Ramos (cell line): ENCODE measurements around the gene DOK7.
"Not testable (repeated sequence)": the region's sequence is repeated elsewhere in the genome, so short reads cannot be mapped to it uniquely, and the experiment has no call there.

Experiments used
- in situ Hi-C: fragments of 300-500 bp; cut with MboI; formaldehyde crosslinking; loops from one replicate; pipeline ENCODE4 v1.14.3; 2022; ENCODE audit warnings: low sequenced_read_pairs; ENCODE audit not compliant: unreplicated experiment

The DOK7 gene

DNA sequence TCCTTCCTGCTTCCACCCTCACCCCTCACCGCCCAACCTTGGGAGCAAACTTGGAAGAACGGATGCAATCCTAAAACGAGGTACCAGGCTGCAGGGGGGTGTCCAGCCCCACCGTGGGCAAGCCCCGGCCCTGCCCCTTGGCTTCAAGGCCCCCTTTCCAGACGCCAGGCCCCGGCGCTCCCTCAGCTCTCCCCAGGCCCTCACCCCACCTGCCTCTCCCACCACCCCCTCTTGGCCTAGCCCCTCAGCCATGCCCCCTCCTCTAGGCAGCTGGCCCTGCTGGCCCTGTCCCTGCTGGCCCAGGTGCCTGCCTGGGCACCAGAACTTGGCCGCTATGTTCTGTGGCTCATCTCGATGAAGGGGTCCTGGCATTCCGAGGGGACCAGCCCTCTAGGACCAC lies 35.3 kb downstream of the DOK7 start:
- in situ Hi-C loops: no loop called here

- in situ Hi-C loops: no loop called here
Observed at GRCh38 chr4:3498901-3499510, 35.9 kb downstream of the DOK7 start.

DNA sequence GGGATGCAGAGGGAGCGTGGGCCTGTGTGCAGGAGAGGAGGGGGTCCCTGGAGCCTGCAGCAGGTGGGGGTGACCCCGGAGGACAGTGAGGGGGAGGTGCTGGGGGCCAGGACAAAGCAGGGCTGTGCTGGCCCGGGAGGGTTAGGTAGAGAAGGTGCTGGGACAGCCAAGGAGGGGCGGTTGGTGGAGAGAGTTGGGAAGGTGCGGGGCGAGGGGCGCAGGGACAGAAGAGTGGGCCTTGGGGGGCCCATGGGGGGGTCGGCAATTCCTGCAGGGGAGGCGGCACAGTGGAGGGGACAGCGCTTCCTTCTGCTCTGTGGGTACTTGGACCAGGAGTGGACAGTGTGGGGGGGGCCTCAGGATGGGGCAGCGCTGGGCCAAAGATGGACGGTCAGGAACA lies 36.6 kb downstream of the DOK7 start:
- in situ Hi-C loops: no loop called here

GRCh38 chr4:3500111-3500510 lies 37.0 kb downstream of the DOK7 start:
- in situ Hi-C loops: no loop called here

DNA sequence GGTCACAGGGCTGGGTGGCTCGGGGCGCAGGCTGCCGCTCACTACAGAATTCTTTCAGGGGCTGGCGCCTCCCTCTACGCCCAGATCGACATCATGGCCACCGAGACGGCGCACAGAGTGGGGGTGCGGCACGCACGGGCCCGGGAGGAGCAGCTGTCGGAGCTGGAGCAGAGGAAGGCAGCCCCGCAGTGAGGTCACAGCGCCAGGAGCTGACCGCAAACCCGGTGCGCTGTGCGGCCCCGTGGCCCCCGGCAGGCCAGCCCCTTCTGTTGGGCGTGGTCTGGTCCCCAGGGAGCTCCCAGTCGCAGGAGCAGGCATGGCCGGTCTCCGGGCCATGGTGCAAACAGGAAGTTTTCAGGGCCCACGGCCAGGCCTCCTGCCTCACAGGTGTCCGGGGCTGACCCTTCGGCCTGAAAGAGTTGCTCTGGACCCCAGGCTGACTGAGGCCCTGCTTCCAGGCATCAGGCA lies 37.6 kb downstream of the DOK7 start:
- in situ Hi-C loops: no loop called here

DNA sequence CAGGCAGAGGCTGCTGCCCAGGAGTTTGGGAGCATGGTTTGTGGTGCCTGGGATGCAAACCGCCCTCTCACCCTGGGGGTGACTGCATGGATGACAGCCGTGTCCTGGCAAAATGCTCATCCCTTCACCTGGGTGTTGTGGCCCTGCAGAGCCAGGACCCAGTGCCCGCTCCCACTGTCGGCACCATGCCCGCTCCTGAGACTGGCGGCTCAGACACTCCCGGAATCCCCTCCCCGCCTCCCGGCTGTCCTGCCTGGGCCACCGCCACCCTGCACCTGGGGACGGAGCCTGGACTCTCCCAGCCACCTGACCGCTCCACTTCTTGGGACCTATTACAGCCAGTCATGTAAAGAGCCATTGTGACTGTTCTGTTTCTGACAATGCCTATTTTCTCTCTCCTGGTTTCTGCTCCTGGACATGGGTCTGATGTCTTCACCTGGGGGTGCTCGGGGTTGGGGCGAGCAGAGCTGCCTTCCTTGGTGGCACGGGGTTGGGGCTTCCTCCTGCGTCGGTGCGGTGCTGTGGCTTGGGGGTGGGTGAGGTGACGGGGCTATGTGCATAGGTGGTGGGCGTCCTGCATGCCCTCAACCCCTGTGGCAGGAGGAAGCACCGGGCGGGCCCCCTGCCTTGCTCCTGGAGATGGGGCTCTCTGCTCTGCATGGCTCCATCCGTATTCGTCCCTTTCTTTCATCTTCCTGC lies 38.2 kb downstream of the DOK7 start:
- in situ Hi-C loops: no loop called here

GRCh38 chr4:3501825-3502425 lies 38.8 kb downstream of the DOK7 start:
- in situ Hi-C loops: no loop called here

DNA sequence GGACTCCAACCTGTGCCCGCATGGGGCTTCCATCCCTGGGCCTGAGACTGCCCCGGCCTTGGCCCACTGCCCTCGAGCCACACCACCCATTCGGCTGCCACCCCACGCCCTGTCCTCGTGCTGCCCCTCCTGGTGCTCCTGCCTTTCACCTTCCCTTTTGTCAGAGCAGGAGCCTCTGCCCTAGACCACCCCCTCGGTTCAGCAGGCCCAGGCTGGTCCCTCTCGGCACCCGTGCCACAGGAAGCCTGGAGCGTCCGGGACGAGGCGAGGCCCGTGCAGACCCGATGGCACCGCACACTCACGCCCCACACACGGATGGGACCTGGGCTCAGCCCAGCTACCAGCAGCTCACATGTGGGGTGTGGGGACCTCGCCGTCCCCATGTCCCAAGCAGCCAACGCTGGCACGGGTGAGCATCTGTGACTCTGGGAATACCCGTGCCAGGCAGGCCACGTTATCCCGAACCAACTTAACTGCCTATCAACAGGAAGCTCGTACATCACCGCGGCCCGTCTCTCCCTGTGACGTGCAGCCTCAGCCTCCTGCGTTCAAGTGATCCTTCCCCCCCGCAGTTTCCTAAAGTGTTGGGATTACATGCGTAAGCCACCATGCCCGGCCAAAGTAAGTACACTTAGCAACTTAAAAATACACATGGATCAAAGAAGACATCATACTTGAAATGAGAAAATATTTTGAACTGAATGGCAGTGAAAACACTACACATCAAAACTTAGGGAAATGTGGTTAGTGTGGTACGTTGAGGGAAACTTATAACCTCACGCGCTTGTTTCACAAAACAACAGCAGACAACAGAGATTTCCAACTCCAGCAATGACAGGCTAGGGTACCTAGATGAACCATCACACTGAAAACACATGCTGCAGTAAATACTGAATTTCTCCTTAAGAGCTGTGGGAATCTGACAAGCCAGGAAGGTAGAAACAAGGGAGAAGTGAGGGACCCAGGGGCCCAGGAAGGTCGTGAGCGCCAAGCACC lies 40.1 kb downstream of the DOK7 start:
- in situ Hi-C loops: no loop called here

DNA sequence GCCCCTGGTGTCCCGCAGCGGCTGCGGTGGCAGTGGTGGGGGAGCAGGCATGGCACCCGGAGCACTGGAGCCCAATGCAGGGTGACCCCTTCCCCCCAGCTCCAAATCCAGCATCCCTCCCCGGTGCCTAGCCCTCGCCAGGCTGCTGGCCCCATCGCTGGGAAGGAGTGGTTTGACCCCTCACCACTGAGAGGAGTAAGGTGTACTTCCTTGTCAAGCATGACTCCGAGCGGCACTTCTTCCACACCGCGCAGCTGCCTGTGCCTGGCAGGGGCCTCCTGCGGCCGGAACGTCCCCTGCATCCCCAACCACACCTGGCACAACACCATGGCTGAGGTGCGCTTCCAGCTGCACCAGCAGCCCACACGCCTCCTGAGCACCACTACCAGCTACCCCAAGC lies 42.1 kb downstream of the DOK7 start:
- in situ Hi-C loops: no loop called here

GRCh38 chr4:3508542-3508941 lies 45.4 kb downstream of the DOK7 start:
- in situ Hi-C loops: no loop called here

DNA sequence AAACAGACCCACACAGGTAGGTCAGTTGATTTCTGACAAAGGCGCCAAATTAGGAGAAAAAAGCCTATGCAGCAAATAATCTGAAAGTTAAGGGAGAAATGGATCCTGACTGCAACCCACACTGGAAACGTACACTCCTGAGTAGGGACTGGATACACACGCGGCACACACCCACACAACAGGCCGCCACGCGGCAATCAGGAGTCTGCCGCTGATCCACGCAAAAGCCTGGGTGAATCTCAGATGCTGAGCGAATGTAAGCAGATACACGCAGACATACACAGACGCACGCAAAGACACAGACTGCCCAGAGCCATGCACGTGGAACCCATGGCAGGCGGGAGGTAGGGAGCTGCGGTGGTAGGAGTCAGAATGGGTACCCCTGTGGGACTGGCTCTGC lies 47.4 kb downstream of the DOK7 start:
- in situ Hi-C loops: no loop called here

GRCh38 chr4:3511187-3511586 lies 48.1 kb downstream of the DOK7 start:
- in situ Hi-C loops: no loop called here

GRCh38 chr4:3511601-3512000 lies 48.5 kb downstream of the DOK7 start:
- in situ Hi-C loops: not testable (repeated sequence)

- in situ Hi-C loops: no loop called here
Observed at GRCh38 chr4:3512279-3512678, 49.2 kb downstream of the DOK7 start.

DNA sequence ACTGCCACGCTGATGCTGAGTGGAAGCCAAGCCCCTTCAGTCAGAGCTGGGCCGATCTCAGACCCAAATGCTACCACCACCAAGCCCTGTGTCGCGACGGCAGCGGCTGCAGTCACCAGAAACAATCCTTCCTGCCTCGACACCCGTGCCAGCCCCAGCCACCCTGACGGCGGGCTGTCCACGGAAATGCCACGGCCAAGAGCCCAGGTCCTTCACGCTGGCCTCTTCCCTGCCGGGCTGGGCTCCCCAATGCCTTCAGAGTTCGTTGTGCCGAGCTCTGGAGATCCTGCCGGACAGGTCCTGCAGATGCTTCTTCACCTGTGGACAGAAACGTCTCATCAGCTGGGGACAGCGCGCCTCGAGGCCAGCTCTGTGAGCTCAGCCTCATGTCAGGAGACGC lies 49.6 kb downstream of the DOK7 start:
- in situ Hi-C loops: no loop called here

DNA sequence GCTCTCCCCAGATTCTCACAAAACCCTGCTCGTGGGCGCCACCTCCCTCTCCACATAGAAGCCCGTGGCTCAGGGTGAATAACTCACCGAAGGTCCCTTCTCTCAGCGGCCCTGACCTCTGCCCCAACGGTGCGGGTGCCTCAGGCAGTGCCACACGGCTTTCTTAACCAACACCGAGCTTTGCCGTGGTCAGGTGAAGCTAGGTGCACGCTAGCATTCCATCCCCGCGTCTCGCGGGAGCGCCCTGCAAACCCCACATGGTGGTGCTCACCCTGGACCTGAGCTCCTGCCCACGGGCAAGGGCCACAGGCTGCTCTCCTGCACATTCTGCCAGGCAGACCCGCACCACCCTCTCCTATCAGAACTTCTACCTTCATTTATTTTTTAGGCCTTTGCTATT lies 50.7 kb downstream of the DOK7 start:
- in situ Hi-C loops: no loop called here

DNA sequence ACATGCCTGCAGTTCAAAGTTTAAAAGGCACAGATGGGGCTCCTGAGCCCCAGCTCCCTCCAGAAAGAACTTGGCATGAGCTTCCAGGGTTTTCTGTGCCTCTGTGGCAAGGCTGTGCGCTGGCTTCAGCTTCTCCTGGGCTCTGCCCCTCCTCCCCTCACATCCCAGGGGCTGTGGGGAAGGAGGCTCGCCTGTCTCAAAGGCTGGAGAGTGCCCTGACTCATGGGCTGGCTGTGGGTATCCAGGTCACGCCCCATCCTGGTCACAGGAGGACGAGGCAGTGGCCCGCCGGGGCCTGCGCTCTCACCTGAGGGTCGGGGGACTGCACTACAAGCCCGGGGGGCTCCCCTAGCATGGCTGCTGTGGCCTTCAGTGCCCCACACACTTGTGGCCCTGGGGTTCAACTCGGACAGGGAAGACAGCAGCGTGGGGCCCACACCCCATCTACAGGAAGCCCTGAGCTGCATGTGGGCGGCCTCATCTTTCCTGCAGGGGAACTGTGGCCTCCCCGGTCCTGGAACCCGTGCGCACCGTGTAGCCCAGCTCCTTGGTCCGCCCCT lies 51.2 kb downstream of the DOK7 start:
- in situ Hi-C loops: no loop called here

DNA sequence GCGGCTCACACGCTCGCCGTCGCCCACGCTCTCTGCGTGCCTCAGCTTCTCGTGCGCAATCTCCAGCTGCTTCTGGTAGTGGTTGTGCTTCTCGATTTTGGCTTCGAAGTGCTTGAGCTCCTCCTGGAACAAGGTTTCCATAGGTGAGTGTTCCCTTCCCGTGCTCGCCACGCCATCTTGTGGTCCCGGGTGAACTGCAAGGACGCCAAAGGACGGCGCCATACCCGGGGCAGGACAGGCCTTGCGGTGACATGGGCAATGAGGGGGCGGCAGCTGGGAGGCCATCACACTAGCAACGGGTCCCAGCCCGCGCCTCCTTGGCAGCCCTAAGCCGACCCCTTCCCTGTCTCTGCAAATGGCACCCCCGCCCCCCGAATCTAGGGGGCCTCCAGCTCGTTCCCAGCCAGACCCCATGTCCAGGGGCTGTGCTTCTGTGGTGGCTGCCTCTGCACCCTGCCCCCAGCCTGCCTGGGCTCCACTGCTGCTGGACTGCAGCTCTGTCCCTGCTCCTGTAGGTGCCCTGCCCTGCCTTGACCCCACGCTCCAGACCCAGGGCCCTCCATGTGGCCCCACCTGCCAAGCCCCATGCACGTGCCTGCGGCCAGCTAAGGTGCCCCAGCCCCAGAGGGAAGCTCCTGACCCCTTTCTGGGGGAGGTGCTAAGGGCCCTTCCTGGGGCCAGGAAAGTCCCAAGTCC lies 51.8 kb downstream of the DOK7 start:
- in situ Hi-C loops: no loop called here

DNA sequence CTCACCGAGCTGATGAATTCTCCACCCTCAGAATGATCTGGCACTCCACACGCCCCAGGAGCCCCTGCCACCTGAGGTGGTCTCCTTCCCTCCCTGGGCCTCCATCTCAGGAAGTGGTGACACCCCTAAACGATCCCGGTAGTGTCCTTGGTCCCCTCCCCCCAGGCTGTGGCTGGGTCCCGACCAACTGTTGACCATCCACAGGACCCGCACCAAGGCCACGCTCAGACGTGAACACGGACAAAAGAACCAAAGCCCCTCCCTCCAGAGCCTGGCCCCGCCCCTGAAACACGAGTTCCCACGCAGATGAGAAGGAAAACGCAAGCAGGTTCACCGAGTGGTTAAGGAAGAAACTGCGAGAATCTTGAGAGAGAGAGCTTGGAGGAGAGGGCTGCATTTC lies 52.5 kb downstream of the DOK7 start:
- in situ Hi-C loops: no loop called here
